SK-N-DZ (cell line): ENCODE measurements around the gene SPNS1.
"Not testable (repeated sequence)": the region's sequence is repeated elsewhere in the genome, so short reads cannot be mapped to it uniquely, and the experiment has no call there.

Experiments
- DNase-seq: peaks from one replicate; pipeline ENCODE4 v3.0.0-alpha.2; 2015; ENCODE audit warnings: low spot score

The SPNS1 gene

DNA sequence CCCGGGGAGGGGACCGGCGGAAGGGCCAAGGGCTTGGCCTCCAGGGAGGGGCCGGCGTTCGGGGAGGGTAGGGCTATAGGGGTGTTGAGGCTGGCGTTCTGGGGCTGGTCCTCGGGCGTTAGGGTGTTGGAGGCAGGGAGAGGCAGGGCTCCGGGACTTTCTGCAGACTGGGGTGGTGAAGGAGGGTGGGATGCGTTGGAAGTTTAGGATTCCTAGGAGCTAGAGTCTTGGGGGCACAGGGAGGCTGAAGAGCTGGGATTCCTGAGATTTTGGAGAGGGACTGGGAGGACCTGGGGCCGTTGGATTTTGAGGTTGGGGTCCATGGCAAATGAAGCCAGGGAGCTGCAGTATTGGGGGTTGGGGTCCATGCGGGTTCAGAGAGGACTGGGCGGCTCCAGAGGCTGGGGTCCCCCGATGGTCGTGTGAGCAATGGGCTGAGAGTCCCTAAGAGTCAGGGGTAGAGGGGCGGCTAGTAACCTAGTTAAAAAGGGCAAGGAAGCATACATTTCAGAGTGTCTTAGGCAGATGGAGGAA is 23.1 kb upstream of the SPNS1 start:
- DNase-seq: no peak

GRCh38 chr16:28958216-28958615 is 16.4 kb upstream of the SPNS1 start:
- DNase-seq: no peak

- no peak for DNase-seq
Measured at GRCh38 chr16:28958836-28959235, 15.7 kb upstream of the SPNS1 start.

GRCh38 chr16:28964072-28964471 is 10.5 kb upstream of the SPNS1 start:
- DNase-seq: no peak

- no peak for DNase-seq
Measured at GRCh38 chr16:28964496-28964895, 10.1 kb upstream of the SPNS1 start.

DNA sequence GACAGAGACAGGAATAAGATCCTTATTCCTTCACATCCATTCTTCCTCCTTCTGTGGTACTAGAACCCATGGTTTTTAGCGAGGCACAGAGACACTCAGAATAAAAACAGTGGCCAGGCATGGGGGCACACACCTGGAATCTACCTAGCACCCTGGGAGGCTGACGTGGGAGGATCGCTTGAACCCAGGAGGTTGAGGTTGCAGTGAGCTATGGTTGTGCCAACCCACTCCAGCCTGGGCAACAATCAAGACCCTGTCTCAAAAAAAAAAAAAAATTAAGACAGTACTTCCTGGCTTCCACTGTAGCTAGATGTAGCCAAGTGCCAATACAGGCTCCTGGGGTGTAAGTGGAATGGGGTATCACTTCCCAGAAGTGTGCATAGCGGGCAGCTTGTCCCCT is 7.4 kb upstream of the SPNS1 start:
- no peak for DNase-seq

DNA sequence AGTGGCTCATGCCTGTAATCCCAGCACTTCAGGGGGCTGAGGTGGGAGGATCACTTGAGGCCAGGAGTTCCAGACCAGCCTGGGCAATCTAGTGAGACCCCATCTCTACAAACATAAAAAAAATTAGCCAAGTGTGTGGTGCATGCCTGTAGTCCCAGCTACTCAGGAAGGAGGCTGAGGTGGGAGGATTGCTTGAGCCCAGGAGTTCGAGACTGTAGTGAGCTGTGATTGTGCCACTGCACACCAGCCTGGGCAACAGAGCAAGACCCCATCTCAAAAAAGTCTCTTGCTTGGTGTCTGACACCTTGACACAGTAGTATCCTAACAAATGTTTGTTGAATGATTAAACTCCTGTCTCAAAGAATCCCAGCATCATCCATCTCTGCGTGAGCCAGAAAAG is 4.9 kb upstream of the SPNS1 start:
- not testable (repeated sequence) for DNase-seq

DNA sequence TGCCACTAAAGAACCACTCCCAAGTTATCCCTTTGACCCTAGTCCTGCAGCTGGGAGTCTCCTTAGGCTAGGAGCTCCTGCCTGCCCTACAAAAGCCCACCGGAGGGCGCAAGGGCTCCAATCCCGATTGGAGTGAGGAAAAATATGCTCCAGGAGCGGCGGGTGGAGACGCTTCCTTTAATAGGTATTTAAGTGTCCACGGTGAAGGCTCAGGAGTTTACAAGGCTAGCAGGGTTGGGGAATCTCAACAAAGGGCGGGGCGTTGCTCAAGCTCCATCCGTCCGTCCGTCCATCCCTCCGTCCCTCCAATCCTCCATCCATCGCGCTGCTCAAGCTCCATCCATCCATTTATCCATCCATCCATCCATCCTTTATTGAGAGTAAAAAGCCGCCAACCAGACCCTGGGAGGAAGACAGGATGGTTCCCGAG is 556 bp upstream of the SPNS1 start:
- peak; percentile 79 for DNase-seq

DNA sequence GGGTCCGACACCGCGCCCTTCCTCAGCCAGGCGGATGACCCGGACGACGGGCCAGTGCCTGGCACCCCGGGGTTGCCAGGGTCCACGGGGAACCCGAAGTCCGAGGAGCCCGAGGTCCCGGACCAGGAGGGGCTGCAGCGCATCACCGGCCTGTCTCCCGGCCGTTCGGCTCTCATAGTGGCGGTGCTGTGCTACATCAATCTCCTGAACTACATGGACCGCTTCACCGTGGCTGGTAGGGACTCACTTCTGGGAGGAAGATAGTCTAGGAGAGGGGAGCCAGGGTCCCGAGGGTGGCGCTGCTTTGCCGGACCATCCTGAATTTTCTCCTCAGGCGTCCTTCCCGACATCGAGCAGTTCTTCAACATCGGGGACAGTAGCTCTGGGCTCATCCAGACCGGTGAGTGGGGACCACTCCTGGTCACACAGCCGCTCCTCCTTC is 601 bp downstream of the SPNS1 start:
- no peak for DNase-seq

DNA sequence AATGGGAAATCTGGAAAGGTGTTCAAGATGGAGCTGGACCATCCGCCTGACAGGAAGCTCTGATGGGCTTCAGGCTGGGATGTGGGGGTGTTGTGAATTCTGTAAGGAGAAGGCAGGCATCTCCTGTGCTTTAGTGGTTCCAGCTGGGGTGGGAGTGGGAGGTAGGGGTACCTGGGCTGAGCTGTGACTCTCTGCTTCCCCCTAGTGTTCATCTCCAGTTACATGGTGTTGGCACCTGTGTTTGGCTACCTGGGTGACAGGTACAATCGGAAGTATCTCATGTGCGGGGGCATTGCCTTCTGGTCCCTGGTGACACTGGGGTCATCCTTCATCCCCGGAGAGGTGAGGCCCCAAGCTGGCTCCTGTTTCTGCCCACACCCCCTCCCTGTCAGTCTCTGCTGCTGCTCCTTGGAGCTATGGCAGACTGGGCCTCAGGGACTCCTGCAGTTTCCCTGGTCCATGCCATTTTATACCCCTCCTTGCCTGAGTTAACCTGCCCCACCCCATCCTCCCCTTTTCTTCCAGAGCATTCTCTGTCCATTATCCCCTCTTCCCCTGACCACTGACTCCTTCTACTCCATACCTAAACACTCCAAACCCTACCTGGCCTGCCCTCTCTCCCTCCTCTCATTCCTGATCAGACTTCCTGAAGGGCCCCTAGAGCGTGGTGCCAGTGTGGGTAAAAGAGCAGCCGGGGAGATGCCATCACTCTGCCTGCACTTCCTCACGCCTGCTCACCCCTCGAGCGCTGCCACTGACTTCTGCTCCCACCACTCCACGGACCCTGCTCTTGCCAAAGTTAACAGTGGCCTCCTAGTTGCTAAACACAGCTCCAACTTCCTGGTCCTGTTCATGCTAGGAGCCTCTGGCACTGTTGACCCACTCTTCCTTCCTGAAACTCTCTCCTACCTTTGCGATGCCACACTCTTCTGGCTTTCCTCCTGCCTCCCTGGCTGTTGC is 3.4 kb downstream of the SPNS1 start:
- DNase-seq: no peak

DNA sequence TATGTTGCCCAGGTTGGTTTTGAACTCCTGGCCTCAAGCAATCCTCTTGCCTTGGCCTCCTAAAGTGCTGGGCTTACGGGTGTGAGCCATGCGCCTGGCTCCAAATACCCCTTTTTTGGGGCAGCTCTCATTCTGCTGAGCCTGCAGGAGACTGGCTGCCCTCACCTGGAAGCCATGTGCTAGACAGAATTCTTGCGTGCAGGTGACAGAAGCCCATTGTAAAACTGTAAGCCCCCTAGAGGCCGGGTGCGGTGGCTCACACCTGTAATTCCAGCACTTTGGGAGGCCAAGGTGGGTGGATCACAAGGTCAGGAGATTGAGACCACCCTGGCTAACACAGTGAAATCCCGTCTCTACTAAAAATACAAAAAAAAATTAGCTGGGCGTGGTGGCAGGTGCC is 5.8 kb downstream of the SPNS1 start:
- not testable (repeated sequence) for DNase-seq

DNA sequence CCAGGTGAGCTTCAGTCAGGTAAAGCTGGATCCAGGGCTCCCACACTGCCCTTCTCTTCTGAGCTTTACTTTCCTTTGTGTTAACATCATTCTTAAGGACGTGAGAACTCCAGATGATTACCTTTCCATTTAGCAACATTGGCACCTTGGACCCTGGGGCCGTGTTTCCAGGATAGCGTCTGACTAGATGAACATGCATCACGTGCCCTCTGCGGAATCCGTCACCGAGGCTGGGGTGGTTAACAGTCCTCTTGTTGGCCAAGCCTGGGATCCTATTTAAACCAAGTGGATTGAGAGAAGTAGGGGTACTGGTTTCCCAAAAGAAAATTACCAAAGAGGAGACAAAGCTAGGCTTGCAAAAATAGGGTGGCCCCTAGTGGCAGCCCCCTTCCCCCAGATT is 6.4 kb downstream of the SPNS1 start:
- DNase-seq: no peak

GRCh38 chr16:28981517-28981916 is 6.9 kb downstream of the SPNS1 start:
- no peak for DNase-seq

- DNase-seq: no peak
Measured at GRCh38 chr16:28982418-28982817, 7.8 kb downstream of the SPNS1 start.

- no peak for DNase-seq
Measured at GRCh38 chr16:28982949-28983348, 8.4 kb downstream of the SPNS1 start.

DNA sequence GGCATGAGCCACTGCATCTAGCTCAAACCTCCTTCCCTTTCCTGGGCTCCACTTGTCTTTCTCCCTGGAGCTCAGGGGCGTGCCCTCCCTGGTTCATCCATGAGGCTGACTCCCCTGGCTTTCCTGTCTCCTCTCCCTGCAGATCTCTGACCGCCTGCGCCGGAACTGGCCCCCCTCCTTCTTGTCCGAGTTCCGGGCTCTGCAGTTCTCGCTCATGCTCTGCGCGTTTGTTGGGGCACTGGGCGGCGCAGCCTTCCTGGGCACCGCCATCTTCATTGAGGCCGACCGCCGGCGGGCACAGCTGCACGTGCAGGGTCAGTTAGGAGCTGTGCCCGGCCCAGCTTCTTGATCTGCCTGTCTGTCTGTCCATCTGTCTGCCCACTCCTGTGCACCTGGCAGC is 9.1 kb downstream of the SPNS1 start:
- DNase-seq: no peak

- DNase-seq: no peak
Measured at GRCh38 chr16:28984091-28984490, 9.5 kb downstream of the SPNS1 start.

DNA sequence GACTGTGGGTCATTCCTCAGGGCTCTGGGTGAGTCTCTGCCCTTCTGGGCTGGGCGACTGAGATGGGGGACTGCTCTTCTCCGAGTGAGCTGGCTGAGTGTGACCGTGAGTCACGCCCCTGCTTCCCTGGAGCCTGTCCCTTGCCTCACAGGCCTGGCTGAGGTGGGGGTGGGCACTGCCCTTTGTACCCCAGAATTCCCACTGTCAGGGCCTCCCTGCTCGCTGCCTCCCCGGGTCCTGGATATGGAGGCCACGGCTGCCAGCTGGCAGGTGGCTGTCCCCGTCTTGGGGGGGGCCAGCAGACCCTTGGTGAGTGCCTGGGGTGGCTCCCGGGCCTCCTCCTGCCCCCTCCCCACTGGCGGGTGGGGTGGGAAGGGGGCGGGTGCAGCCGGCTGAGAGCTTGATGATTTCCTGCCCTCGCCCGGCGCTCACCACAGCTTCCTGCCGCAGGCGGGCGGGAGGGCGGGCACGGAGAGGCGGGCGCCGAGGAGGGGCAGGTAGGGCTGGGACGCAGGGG is 10.1 kb downstream of the SPNS1 start, which contains the start of gene LAT:
Gene LAT, plus strand, starts transcription at position 434 of the 517 bp plus-strand sequence. CDS start 366 bp downstream, outside the sequence.
- no peak for DNase-seq

GRCh38 chr16:28985211-28986041 is 10.8 kb downstream of the SPNS1 start:
- no peak for DNase-seq

DNA sequence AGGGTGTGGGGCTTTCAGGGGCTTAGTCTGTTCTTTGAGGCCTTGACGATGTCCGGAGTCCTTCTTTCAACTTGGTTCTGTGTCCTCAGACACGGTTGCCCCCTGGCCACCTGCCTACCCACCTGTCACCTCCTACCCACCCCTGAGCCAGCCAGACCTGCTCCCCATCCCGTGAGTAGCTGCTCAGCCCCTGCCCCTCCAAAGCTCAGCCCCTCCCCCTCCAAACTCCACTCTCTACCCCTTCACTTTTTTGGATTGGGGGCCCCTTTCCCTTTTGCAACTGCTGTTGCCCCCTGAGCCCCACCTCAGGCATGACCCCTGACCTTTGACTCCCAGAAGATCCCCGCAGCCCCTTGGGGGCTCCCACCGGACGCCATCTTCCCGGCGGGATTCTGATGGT is 11.5 kb downstream of the SPNS1 start:
- no peak for DNase-seq

DNA sequence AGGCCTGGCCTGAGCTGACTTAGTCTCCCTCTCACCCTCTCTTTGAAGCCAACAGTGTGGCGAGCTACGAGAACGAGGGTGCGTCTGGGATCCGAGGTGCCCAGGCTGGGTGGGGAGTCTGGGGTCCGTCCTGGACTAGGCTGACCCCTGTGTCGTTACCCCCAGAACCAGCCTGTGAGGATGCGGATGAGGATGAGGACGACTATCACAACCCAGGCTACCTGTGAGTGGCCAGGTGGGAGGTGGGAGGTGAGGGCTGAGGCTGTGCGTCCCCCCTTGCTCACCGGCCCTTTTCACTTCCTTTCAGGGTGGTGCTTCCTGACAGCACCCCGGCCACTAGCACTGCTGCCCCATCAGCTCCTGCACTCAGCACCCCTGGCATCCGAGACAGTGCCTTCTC is 11.9 kb downstream of the SPNS1 start:
- no peak for DNase-seq
